Activated CD4-positive, alpha-beta T cell treated with anti-CD3 and anti-CD28 coated beads for 1 hour (primary cell): Measurements from ENCODE around the gene PRR29.
"Not testable (repeated sequence)": the region's sequence is repeated elsewhere in the genome, so short reads cannot be mapped to it uniquely, and the experiment has no call there.

ENCODE experiments used
- DNase-seq: peaks from one replicate; pipeline ENCODE4 v3.0.0-alpha.2; 2020

The PRR29 gene

DNA sequence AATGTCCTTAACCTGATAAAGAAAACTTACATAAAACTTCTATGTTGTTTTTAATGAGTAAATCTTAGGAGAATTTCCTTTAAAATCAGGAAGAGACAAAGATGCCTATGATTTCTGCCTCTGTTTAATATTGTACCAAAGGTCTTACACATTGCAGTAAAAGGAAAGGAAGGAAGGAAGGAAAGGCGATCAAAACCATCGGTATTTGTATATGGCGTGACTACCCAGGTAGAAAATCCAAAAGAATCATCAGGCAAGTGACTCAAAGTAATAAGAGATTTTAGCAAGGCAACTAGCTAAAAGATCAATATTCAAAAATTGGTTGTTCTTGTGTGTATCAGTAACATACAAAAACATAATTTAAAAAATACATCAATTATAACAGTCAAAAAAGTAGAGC lies 18.8 kb downstream of the PRR29 start:
- DNase-seq: no peak

DNA sequence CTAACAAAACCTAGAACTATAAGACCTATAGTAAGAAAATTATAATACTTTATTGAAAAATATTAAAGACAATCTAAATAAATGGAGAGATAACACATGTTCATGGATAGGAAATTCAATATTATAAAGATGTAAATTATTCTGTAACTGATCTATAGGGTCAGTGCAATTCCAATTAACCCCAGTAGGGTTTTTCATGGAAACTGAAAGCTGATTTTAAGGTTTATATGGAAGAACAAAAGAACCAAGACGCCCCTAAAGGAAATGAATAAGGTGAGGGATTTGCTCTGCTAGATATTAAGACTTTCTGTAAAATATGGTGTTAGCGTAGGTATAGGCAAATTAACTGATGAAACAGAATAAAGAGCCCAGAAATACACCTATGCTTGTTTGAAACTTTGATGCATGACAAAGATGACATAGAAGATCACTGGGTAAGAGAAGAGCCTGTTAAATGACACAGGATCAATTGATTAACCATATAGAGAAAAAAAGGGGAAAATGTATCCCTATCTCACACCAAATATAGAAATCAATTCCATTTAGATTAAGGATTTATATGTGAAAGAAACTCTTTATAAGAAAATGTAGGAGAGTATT lies 19.3 kb downstream of the PRR29 start:
- no peak for DNase-seq

DNA sequence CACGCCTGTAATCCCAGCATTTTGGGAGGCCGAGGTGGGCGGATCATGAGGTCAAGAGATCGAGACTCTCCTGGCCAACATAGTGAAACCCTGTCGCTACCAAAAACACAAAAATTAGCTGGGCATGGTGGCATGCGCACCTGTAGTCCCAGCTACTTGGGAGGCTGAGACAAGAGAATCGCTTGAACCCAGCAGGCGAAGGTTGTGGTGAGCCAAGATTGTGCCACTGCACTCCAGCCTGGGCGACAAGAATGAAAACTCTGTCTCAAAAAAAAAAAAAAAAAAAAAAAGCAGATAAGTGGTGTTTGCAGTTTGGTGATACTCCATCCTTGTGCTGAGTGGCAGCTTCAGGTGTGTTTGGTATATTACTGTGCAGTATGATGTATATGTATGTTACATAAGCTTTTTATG lies 21.4 kb downstream of the PRR29 start:
- DNase-seq: not testable (repeated sequence)

DNA sequence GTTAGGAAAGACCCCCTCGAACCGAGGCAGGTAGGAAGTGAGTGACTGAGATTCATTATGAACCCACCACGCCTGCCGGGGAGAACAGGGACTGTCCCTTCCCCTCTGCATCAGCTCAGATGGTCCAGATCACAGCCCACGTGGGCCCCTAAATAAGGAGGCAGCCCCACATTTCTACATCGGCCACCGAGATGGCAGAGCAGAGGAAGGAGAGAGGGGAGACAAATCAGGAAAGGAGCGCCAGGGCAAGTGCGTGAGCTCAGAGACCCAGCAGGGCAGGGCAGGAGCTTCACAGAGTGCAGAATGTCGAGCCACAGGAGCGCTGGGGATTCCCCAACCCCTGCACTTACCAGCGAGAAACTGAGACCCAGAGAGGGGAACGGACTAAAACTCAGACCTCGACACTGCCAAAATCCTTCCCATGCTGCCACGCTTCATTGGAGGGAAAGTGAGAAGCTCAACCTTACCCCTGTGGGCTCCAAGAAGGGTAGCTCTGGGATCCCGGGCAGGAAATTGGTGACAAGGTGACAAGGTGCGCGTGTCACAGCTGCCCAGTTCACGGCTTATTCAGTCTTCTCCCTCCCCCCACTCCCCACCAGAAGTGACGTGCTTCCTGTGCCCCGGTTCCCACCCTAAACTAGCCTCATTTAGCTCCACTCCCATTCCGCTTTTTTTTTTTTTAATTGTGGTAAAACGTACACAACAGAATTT lies 22.1 kb downstream of the PRR29 start, which contains the start of gene ICAM2:
TSS of gene ICAM2 (minus strand) at position 578 of the 711 bp plus-strand sequence. CDS start 13,942 bp downstream, outside the sequence.
- DNase-seq: peak; percentile 84

DNA sequence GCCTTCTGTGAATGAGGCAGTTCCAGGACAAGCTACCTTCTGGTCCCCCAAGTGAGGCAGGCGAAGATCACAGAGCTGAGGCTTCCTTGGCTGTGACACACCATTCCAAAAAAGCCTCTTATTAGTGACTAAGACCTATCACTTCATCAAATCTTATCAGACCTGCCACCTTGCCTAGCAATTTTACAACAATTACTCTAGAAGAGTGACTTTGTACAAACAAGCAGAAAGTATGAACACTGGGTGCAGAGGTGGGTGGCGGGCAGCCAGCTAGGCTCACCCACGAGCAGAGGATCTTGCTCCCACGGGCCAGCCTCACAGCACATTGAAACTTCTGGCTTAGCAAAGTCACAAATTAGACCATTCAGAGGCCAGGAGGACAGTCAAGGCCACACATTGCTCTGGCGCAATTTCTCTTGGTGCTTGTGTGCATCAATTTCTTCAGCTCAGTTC lies 24.5 kb downstream of the PRR29 start:
- DNase-seq: no peak

DNA sequence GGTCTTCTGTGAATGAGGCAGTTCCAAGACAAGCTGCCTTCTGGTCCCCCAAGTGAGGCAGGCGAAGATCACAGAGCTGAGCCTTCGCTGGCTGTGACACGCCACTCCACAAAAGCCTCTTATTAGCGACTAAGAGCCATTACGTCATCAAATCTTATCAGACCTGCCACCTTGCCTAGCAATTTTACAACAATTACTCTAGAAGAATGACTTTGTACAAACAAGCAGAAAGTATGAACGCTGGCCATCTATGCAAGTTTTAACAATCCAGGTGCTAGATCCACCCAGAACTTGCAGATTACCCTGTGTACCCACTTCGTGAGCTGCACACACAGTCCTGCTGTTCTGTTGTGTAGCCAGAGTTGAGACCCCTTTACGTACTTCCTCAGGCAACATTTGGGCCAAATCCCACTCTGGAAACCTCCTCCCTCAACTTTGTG lies 26.1 kb downstream of the PRR29 start:
- no peak for DNase-seq

DNA sequence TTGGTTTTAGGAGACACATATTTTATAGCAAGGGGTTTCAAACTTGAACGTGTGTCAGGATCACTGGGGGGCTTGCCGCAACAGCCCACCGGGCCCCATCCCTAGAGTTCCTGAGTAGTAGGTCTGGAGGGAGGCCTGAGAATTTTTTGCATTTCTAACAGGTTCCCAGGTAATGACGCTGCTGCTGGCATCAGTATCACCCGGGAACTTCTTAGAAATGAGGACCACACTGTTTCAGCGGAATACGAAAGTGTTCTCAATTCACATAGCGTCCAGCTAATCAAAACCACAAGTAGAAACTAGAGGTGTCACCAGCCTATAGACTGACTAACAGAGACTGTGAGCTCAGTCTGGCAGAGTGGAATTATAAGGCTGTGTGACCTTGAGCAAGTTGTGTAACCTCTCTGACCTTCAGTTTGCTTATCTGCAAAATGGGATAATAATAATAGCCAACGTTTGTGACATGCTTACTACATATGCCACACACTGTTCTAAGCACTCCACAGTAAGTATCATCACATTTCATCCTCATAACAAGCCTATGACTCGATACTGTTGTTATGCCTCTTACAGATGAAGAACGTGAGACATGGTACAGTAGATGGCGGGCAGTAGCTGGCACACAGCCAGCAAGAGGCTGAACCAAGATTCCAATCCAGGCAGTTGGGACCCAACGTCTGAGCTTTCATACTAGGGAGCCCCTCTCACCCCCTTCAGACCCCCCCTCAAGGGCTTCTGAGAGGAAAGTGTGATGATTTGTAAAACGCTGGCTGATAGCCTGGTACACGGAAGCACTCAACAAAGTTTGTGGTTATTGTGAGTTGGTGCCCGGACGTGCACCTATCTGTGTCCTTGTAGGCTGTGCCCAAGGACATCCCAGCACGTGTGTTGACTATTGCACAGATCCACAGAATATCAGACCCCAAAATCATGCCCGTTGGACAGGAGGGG lies 26.9 kb downstream of the PRR29 start:
- peak; percentile 31 for DNase-seq

DNA sequence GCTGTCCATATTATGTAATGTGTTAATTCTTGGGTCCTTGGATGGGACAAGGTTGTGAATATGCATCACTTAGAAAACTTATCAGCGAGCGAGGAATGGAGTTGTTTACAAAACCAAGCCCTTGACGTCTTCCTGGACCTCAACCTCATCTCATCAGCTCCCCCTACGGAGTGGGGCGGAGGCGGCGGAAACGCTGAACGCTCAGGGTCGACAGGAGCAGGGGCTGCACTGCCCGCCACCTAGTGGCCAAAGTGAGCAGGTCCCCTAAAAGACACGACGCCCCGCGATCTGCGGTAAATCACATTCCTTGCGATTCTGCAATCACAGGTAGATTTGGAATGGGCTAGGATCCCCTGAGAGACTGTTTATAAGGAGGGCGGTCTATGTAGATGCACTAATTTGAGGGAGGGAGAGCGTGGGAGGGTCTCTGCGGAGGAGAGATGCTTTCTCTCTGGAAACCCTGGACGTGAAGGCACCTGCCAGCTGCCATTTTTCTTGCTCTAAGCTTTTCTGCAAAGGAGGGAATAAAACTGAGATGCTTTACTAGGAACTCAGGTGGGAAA lies 27.7 kb downstream of the PRR29 start:
- peak; percentile 86 for DNase-seq

DNA sequence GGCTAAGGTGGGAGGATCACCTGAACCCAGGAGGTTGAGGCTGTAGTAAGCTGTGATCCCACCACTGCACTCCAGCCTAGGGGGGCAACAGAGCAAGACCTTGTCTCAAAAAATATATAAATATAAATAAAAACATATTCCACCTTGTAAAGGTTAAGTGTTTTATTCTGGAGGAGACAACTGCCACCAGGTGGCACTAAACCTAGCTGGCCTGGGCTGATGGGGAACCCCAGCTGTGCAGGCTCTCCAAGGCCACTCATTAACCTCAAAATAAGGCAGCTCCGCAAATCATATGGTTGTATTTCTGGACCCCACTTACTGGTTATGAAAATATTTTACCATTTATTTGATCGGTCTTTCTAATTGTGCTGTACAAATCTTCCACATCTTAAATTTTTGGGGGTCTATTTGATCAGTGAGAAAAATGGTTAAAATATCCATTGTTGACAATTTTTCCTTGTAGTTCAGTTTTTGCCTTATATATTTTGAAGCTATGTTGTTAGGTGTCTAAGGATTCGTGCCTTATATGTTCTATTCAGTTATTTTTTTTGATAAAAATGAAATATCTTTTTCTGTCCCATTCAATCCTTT lies 30.8 kb downstream of the PRR29 start:
- DNase-seq: peak; percentile 52

DNA sequence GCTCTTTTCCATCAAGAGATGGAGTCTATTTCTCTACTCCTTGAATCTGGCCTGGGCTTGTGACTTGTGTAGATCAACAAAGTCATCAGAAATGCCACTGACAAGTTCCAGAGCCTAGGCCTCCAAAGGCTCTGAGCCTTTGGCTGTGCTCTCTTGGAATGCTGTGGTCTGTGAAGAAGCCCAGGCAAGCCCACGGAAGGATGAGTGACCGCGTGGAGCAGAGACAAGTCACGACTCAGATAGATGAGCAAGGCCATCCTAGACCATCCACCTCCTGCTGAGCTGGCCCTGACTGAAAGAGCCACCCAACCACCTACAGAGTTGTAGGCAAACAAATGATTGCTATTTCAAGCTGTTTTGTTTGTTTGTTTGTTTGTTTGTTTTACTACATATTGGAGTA lies 33.9 kb downstream of the PRR29 start:
- DNase-seq: no peak

DNA sequence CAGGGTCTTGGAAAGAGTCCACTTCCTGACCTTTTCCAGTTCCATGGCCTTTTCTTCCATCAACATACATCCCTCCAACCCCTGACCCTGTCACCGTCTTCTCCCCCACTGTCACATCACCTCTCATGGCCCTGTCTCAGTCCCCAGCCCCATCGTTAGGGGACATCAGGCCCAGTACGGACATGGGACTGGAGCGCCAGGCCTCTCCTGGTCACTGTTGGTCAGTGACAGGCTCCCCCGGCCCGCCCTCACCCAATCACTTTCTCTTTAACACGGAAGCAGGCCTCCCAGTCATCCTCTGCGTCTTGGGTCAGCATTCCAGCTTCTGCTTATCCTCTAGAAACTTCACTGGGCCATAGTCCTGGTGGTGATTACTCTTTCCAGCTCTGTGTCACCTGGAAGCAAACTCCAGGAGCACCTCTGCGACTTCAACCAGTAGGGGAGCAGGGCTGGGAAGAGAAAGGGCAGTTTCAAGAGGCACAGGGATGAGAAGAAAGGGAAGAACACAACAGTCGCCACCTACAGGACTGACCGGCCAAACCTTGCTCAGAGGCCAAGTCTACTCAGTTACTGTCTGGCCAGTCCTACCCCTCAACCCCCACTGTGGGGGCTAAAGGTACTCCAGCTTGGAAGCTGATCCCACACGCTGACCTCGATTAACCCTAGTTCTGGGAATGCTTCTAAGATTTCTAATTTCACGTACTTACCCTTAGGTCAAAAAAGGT lies 38.2 kb downstream of the PRR29 start:
- no peak for DNase-seq

DNA sequence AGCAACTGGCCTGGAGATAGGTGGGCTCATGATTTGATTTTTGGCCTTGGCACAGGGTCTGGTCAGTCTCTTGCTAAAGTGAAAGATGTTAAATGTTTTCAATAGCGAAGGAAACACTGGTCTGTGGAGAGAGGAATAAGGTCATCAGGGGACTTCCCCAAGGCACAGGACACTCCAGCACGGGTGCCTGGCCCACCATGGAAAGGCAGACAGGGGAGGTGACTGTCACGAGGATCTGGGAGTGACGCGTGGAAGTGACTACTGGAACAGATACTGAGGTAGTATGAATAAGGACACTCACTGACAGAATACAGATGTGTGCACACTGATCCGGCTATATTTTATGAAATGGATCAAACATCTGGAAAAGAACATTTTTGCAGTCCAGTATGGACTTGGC lies 39.0 kb downstream of the PRR29 start:
- DNase-seq: no peak

DNA sequence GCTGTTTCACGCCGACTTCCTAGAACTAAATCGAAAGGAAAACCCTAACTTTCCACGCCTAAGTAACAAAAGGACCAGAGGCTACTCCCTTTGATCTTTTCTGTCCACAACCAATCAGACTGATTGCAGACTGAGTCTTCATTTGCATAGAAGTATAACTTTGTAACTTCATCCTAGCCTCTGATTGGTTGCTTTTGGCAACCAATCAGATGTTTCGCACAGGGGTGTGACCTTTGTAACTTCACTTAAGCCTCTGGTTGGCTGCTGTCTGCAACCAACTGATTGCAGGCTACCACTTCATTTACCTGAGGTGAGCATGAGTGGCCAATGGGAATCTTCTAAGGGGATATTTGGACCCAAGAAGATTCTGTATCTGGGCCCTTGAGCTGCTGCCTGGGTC lies 39.7 kb downstream of the PRR29 start:
- DNase-seq: no peak

DNA sequence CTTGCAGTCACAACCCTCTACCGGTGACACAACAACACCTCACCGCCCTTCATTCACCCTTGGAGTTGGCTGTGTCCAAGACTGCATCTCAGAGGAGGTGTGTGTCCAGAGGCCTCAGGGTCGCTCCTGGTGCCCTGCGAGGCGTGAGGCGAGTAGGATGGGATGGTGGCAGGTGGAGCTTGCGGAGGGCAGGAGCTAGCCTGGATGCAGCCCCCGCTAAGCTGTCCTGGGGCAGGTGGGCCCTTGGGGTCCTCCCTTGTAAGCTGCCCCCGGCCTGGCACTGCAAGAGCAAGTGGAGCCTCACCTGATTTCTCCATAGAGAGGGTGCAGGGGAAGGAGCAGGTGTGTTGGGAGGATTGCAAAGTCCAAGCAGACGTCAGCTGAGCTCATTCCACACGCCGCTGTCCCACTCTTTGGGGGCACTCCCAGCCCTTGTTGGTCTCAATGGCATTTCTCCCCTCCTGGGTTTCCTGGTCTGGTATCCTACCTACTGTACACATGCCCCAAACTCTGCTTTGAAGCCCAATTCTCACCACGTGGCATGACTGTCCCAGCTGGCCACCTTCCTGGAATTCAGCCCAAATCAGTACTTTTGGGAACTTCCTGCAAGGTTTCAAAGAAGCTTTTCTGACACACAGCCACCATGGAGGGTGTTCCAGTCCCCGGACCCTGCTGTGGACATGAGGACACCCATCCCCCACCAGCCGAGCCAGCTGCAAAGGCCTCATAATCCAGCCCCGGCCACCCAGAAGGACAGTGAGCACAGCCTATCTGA lies 40.4 kb downstream of the PRR29 start:
- no peak for DNase-seq

DNA sequence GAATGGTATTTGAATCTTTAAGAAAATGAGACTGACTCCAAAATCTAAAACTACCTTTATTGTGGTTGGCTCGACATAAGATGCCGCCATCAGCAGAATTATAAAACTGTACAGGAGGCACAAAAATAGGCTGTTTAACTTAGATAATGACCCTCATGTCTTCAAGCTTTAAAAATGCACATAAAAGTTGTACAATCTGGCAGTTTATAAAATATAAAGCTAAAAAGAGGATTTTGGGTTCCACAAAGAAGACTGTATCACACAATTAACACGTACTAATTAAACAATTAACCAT lies 40.9 kb downstream of the PRR29 start:
- no peak for DNase-seq

DNA sequence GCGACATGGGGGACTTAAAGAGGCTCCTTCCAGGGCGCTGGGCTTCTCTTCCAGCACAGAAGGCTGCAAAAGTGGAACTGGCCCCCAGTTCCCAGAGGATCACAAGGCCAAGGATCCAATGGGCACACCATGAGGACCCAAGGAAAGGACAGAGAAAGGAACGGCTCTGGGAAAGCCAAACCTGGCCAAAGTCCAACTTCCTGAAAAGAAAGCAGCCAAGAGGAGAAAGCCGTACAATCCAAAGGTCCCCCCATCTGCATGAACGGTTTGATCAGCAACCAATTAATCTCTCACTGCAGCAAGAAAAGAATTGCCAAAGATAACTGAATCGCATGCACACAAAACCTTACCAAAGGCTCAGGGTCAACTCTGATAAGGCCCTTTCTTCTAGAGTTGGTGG lies 42.1 kb downstream of the PRR29 start:
- no peak for DNase-seq

DNA sequence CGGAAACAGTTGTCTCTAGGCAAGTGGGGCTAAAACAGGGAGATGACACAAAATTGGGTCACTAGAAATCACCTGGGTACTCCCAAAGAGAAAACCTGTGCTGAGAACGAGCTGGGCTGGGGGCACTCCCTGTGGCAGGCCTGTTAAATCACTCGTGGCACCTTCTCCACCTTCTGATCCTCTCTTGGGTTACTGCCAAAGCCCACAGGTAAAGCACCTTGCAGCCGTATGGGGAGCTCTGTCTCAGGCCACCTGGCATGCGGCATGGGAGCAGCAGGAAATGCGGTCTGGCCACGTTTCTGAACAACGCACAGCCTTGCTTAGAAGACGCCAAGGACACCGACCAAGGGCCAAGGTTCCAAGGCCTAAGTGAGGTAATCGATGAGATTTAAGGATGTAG lies 43.8 kb downstream of the PRR29 start:
- no peak for DNase-seq

DNA sequence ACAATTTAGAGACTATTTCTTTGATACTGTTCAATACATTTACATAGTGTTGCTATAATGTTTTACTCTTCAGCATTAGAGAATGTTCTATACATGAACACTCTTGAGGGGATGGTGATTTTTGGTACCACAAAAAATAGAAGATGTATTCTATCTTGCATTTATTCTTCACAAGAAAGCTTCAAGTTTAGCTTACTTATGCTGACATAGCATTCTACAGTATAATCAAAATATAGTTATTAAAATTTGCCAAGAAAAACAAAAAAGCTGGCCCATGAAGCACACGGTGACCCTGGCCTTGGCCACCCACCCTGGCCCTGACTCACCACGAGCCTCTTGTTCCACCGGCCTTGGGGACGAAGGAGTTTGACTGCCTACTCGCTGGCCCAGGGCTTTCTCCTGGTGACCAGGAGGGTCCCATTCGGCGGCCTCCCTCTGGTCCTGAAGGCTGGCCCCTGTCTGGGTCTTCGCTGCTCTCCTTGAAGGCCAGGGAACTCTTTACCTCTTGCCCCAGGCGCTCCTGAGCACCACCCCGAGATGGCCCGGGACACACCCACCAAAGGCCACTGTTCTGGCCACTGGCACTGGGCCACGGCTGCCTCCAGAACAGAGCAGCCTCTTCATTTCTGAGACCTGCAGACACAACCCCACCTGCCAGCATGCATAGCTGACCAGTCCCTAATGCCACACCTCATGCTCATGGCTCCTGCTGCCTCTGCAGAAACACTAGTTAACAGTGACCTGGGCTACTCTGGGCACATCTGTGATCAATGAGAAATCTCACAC lies 44.7 kb downstream of the PRR29 start:
- no peak for DNase-seq

DNA sequence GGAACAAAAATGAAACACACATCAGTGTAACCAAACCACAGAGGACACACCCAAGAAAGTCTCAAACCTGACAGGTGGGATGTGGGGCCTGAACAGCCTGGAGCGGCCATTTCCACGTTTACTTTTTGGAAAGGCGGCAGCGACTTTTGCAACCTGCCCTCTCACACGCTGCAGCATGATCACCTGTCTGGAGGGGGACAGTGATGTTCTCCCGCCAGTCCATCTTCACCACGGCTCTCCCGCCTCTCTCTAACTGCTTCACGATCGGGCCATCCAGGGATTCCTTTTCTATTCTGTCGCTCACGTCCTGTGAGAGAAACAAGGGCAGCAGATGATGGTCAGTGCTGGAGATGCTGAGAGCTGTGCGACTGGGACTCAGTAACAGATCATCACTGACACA lies 47.0 kb downstream of the PRR29 start:
- DNase-seq: no peak

DNA sequence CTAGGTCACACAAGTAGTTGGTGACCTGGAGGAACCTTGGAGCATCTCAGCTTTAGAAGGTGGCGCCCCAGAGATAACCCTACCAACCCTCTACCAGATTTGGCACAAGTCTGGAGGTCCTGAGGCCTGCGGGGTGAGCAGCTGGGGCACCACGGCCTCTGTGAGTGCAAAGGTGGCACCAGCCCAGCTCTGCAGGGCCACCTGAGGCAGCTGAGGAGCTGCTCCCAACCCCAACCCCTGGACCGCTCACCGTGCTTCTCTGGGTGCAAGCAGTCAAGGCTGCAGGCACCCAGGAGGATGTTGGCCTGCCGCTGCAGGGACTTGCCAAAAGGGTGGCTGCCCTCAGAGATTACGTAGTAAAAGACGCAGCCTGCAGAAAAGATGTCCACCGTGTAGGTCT lies 50.7 kb downstream of the PRR29 start:
- DNase-seq: no peak

DNA sequence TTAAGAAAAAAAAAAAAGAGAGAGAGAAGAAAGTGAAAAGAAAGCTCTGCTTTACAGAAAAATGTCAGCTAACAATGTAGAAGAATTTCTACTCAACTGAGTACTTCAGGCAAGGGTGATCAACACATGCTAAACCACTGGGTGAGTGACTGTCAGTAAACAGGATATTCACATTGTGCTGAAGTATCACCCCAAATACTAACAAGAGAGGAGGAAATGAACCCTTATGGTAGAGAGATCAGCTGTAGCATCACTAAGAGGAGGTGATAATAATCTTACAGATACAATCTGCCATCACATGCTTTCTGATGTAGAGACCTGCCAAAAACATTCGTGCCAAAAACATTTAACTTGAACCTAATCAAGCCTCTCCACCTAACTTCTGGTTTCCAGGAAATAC lies 53.0 kb downstream of the PRR29 start:
- no peak for DNase-seq
